ENCODE data around the gene SCUBE2. TPM values are rescaled to one million over a fixed set of nuclear protein-coding genes. Genes with fewer than 3 reads are reported as not detected.

The SCUBE2 gene
- total and polyA plus RNA-seq, 8 donors, result 1.7 to 37.1 (median 21.8) TPM

GRCh38 chr11:9092072-9092471, 673 bp upstream of the SCUBE2 start:
- Histone ChIP-seq H3K9me3 (no peaks in the 10 kb centered on the region), H3K4me1 (peaks cover 16 to 31% (median 24%) of the 10 kb centered on the region in 4 donors), H3K4me3 (peak overlapping the region; percentile 57 to 63 (median 61)), H3K36me3 (no peaks in the 10 kb centered on the region), H3K27me3 (peaks cover 0 to 28% (median 11%) of the 10 kb centered on the region in 3 donors), H3K27ac (peak overlapping the region in 1 of 5 donors; percentile 24)
- no peak for DNase-seq
- TF ChIP-seq POLR2A (IDR thresholded peaks at IDR 0.05), result no peak
- 57 to 91% (median 80%) methylated on average over 1 to 4 of the region's 4 CpGs for WGBS, 5 donors
- intact Hi-C loops (cut with DNase I; ENCODE audit: low total_unique reads), result no loop called here

DNA sequence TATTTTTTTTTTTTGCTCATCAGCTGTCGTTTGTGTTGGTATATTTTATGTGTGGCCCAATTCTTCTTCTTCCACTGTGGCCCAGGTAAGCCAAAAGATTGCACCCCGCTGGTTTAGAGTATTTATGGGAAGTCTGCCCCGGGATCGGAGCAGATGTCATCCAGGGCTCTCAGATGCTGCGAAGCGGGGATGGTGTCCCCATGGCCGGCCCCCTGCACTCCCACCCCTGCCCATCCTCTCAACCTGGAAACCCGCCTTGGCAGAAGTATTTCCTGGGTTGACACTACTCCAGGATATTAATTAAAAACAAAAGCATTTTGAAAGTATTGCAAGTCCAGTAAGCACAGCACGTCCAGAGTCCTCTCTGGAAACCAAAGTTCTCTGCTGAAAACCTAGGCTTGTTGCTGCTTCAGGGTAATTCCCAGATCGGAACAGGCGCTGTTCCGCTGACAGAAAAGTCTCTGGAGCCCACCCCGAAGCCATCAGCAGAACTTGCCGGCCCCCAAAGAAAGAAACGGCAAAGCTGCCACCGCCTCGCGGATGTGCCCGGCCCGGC, 833 bp downstream of the SCUBE2 start:
- H3K4me3 ChIP-seq, result peak overlapping the region; percentile 57 to 63 (median 61)
- TF ChIP-seq EP300 (IDR thresholded peaks at IDR 0.05) (no peak), POLR2AphosphoS5 (IDR thresholded peaks at IDR 0.05) (no peak), POLR2A (IDR thresholded peaks at IDR 0.05) (no peak), CTCF (IDR thresholded peaks at IDR 0.05) (no peak)
- intact Hi-C loops (cut with DNase I; ENCODE audit: low total_unique reads), result no loop called here
- H3K4me1 ChIP-seq, result peaks cover 16 to 31% (median 24%) of the 10 kb centered on the region in 4 donors
- H3K36me3 ChIP-seq, result no peaks in the 10 kb centered on the region
- WGBS, 5 donors, result 43 to 71% (median 44%) methylated on average over 13 to 20 of the region's 20 CpGs
- no peaks in the 10 kb centered on the region for H3K9me3 ChIP-seq
- DNase-seq, result no peak
- H3K27ac ChIP-seq, result peak overlapping the region in 3 of 5 donors; percentile 24 to 60 (median 29)
- peaks cover 0 to 28% (median 11%) of the 10 kb centered on the region in 3 donors for H3K27me3 ChIP-seq

GRCh38 chr11:9089636-9090035, 1.8 kb downstream of the SCUBE2 start:
- Histone ChIP-seq H3K4me1 (peaks cover 16 to 31% (median 24%) of the 10 kb centered on the region in 4 donors), H3K36me3 (no peaks in the 10 kb centered on the region), H3K27me3 (peaks cover 0 to 28% (median 11%) of the 10 kb centered on the region in 3 donors), H3K27ac (no peak overlapping the region), H3K9me3 (no peaks in the 10 kb centered on the region), H3K4me3 (no peak overlapping the region)
- TF ChIP-seq CTCF (IDR thresholded peaks at IDR 0.05) (no peak), POLR2AphosphoS5 (IDR thresholded peaks at IDR 0.05) (no peak), EP300 (IDR thresholded peaks at IDR 0.05) (no peak), POLR2A (IDR thresholded peaks at IDR 0.05) (no peak)
- 72 to 84% (median 77%) methylated on average over 6 of the region's 6 CpGs for WGBS, 5 donors
- no peak for DNase-seq
- intact Hi-C loops (cut with DNase I; ENCODE audit: low total_unique reads), result no loop called here

GRCh38 chr11:9089061-9089460, 2.3 kb downstream of the SCUBE2 start:
- WGBS, 5 donors, result 10 to 55% (median 39%) methylated on average over 2 to 3 of the region's 3 CpGs
- Histone ChIP-seq H3K4me1 (peaks cover 16 to 31% (median 24%) of the 10 kb centered on the region in 4 donors), H3K36me3 (no peaks in the 10 kb centered on the region), H3K9me3 (no peaks in the 10 kb centered on the region), H3K4me3 (no peak overlapping the region), H3K27ac (no peak overlapping the region), H3K27me3 (peaks cover 0 to 28% (median 11%) of the 10 kb centered on the region in 3 donors)
- no peak for DNase-seq
- TF ChIP-seq POLR2A (IDR thresholded peaks at IDR 0.05) (no peak), CTCF (IDR thresholded peaks at IDR 0.05) (no peak), EP300 (IDR thresholded peaks at IDR 0.05) (no peak), POLR2AphosphoS5 (IDR thresholded peaks at IDR 0.05) (no peak)
- intact Hi-C loops (cut with DNase I; ENCODE audit: low total_unique reads), result no loop called here

DNA sequence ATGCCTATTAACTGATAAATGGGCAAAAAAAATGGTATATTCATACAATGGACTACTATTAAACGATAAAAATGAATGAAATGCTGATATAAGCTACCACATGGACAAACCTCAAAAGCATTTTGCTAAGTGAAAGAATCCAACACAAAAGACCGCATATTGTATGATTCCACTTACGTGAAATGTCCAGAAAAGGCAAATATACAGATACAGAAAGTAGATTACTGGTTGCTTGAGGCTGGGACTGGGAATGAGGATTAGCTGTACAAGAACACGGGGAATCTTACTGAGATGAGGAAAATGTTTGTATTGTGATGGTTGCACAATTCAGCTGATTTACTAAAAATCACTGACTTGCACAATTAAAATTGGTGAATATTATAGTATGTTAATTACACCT, 8.8 kb downstream of the SCUBE2 start:
- Histone ChIP-seq H3K4me1 (no peaks in the 10 kb centered on the region), H3K9me3 (no peaks in the 10 kb centered on the region), H3K4me3 (no peak overlapping the region), H3K27ac (no peak overlapping the region), H3K27me3 (no peaks in the 10 kb centered on the region), H3K36me3 (no peaks in the 10 kb centered on the region)
- no peak for DNase-seq
- TF ChIP-seq POLR2AphosphoS5 (IDR thresholded peaks at IDR 0.05) (no peak), EP300 (IDR thresholded peaks at IDR 0.05) (no peak), POLR2A (IDR thresholded peaks at IDR 0.05) (no peak), CTCF (IDR thresholded peaks at IDR 0.05) (no peak)
- intact Hi-C loops (cut with DNase I; ENCODE audit: low total_unique reads), result no loop called here
- WGBS, 5 donors, result 88 to 92% (median 90%) methylated on average over 4 of the region's 4 CpGs
